Loucy (cell line): Measurements from ENCODE around the gene GTF3A.

Experiments
- CTCF ChIP-seq: fragments of 200-600 bp; sonication (generic); conservative IDR thresholded peaks from 2 replicates; pipeline ENCODE4 v1.5.1; 2014; ENCODE audit warnings: mild to moderate bottlenecking, antibody characterized with exemption, low read length
- EZH2phosphoT487 ChIP-seq: fragments of 200-600 bp; IDR thresholded peaks from 2 replicates; pipeline ENCODE4 v1.6.1; 2018; ENCODE audit warnings: antibody characterized with exemption, mild to moderate bottlenecking, moderate library complexity, borderline replicate concordance

- TF ChIP-seq EZH2phosphoT487 (no peak), CTCF (no peak)
Observed at GRCh38 chr13:27482983-27483382, 58.6 kb downstream of the GTF3A start.
